Keratinocyte (primary cell): Measurements from ENCODE around the gene MFN2. TPM values are rescaled to one million over a fixed set of nuclear protein-coding genes. Genes with fewer than 3 reads are reported as not detected.

ENCODE experiments used
- DNase-seq: peaks from one replicate; pipeline ENCODE4 v3.0.0-alpha.2; 2011; ENCODE audit warnings: low read depth, missing footprints, low spot score
- FAIRE-seq: peaks from 2 replicates; lab custom pipeline; 2011; peaks lifted over from hg19 to GRCh38; lab: Jason Lieb, UNC
- H2AFZ ChIP-seq: 2 replicates; pipeline ENCODE4 v1.6.0; 2012; ENCODE audit warnings: low read length, control low read depth, inconsistent platforms; ENCODE audit not compliant: control insufficient read depth
- H3K27ac ChIP-seq: 2 replicates; pipeline ENCODE4 v1.5.1; 2011; ENCODE audit warnings: low read length; ENCODE audit not compliant: control insufficient read depth, insufficient read depth
- H3K27me3 ChIP-seq: 3 replicates; pipeline ENCODE4 v1.6.0; 2011; ENCODE audit warnings: low read length; ENCODE audit not compliant: control insufficient read depth, insufficient read depth; ENCODE audit errors: extremely low read depth
- H3K36me3 ChIP-seq, 2 experiments: 2 replicates in 1 of 2; 3 replicates in 1 of 2; pipeline ENCODE4 v1.5.1; 2011; ENCODE audit warnings: low read length in 2 of 2, mild to moderate bottlenecking in 1 of 2; ENCODE audit not compliant: control insufficient read depth in 2 of 2, insufficient read depth in 2 of 2; ENCODE audit errors: extremely low read depth in 1 of 2
- H3K4me1 ChIP-seq: 3 replicates; pipeline ENCODE4 v1.5.1; 2011; ENCODE audit warnings: low read length; ENCODE audit not compliant: control insufficient read depth, insufficient read depth; ENCODE audit errors: extremely low read depth
- H3K4me2 ChIP-seq: 3 replicates; pipeline ENCODE4 v1.6.0; 2011; ENCODE audit warnings: low read depth, low read length; ENCODE audit not compliant: control insufficient read depth, insufficient read depth; ENCODE audit errors: extremely low read depth
- H3K4me3 ChIP-seq, 3 experiments: fragments of 200-600 bp in 1 of 3; sonication (generic) in 1 of 3; 2 replicates in 2 of 3; 3 replicates in 1 of 3; pipeline ENCODE4 v1.5.1; 2011 to 2016; ENCODE audit warnings: low read length in 3 of 3, mild to moderate bottlenecking in 3 of 3, control low read depth in 2 of 3, inconsistent platforms in 1 of 3, low read depth in 1 of 3, mixed read lengths in 1 of 3, mixed run types in 1 of 3, moderate library complexity in 1 of 3; ENCODE audit not compliant: control insufficient read depth in 2 of 3, insufficient read depth in 2 of 3; ENCODE audit errors: extremely low read depth in 1 of 3
- H3K79me2 ChIP-seq: 2 replicates; pipeline ENCODE4 v1.6.0; 2012; ENCODE audit warnings: low read length; ENCODE audit not compliant: control insufficient read depth, insufficient read depth
- H3K9ac ChIP-seq: 3 replicates; pipeline ENCODE4 v1.6.0; 2011; ENCODE audit warnings: low read length; ENCODE audit not compliant: control insufficient read depth, insufficient read depth; ENCODE audit errors: extremely low read depth
- H3K9me1 ChIP-seq: 3 replicates; pipeline ENCODE4 v1.6.0; 2011; ENCODE audit warnings: low read length; ENCODE audit not compliant: control insufficient read depth, insufficient read depth; ENCODE audit errors: extremely low read depth
- H3K9me3 ChIP-seq: 2 replicates; pipeline ENCODE4 v1.5.1; 2012; ENCODE audit warnings: low read depth, low read length; ENCODE audit not compliant: control insufficient read depth
- H4K20me1 ChIP-seq: 3 replicates; pipeline ENCODE4 v1.6.0; 2011; ENCODE audit warnings: low read length; ENCODE audit not compliant: control insufficient read depth, insufficient read depth; ENCODE audit errors: extremely low read depth
- CTCF ChIP-seq, 3 experiments: IDR thresholded peaks in 1 of 3; conservative IDR thresholded peaks in 1 of 3; optimal IDR thresholded peaks in 1 of 3; 2 replicates in 2 of 3; 3 replicates in 1 of 3; pipeline versions ENCODE3 to v1.5.1; 2011; ENCODE audit warnings: low read length in 3 of 3, mild to moderate bottlenecking in 3 of 3, moderate library complexity in 2 of 3, control low read depth in 1 of 3, inconsistent platforms in 1 of 3; ENCODE audit not compliant: insufficient read depth in 2 of 3; ENCODE audit errors: extremely low read depth in 1 of 3
- EZH2 ChIP-seq: IDR thresholded peaks from one replicate; pipeline ENCODE4 v1.6.1; 2012; ENCODE audit warnings: inconsistent platforms, mild to moderate bottlenecking, low read length, moderate library complexity
- dilution Hi-C: fragments of 300-500 bp; cut with MboI; formaldehyde crosslinking; loops from one replicate; pipeline ENCODE4 v1.7.0; 2020; ENCODE audit warnings: low sequenced_read_pairs; ENCODE audit not compliant: extremely low pct_ligation_motif_present
- polyA plus RNA-seq, 5 experiments: library from polyadenylated mRNA; depleted of rRNA in 3 of 5; stranded (reverse) in 3 of 5; stranded (forward) in 1 of 5; unstranded in 1 of 5; fragments of >200 nt; gene quantifications; 1 replicate in 1 of 5; 2 replicates in 3 of 5; 3 replicates in 1 of 5; pipeline versions ENCODE4 v1.2.1 to v1.2.3, GENCODE V29; 2011 to 2012; ENCODE audit warnings: missing spikeins in 2 of 5, low read depth in 1 of 5, low replicate concordance in 1 of 5

Gene MFN2
- polyA plus RNA-seq, 1 donor (not counting 4 experiments of a cell fraction or from before 2014, with no cell fraction given), result 102 TPM

GRCh38 chr1:11997081-11997850 lies 17.0 kb downstream of the MFN2 start:
- H3K36me3 ChIP-seq, result peaks cover 39 to 55% of the 10 kb centered on the region in 2 experiments

GRCh38 chr1:11998636-11999035 lies 18.4 kb downstream of the MFN2 start:
- no peak for FAIRE-seq
- no peak overlapping the region for H3K9ac ChIP-seq
- no peak overlapping the region for H3K4me2 ChIP-seq
- no peaks in the 10 kb centered on the region for H3K9me3 ChIP-seq
- TF ChIP-seq EZH2 (no peak), CTCF (optimal IDR thresholded peaks at IDR 0.05 in 1 of 3, IDR thresholded peaks at IDR 0.05 in 1 of 3, conservative IDR thresholded peaks at IDR 0.05 in 1 of 3; ENCODE audit: extremely low read depth in 1 of 3, insufficient read depth in 2 of 3, low read length in 3 of 3) (no peak)
- H3K36me3 ChIP-seq, result peaks cover 42 to 63% of the 10 kb centered on the region in 2 experiments
- H3K4me3 ChIP-seq, result no peak overlapping the region
- H4K20me1 ChIP-seq, result peaks cover 7% of the 10 kb centered on the region
- dilution Hi-C loops, result no loop called here
- no peaks in the 10 kb centered on the region for H3K27me3 ChIP-seq
- no peaks in the 10 kb centered on the region for H3K9me1 ChIP-seq
- no peak overlapping the region for H2AFZ ChIP-seq
- peaks cover 10% of the 10 kb centered on the region for H3K4me1 ChIP-seq
- H3K27ac ChIP-seq, result no peak overlapping the region
- H3K79me2 ChIP-seq, result no peaks in the 10 kb centered on the region
- DNase-seq, result no peak

More at GRCh38 chr1:11997081-11997850, 17.0 kb downstream of the MFN2 start:
- Histone ChIP-seq H4K20me1 (peaks cover 7% of the 10 kb centered on the region), H3K27me3 (no peaks in the 10 kb centered on the region), H3K4me3 (no peak overlapping the region), H2AFZ (no peak overlapping the region), H3K4me1 (peaks cover 10% of the 10 kb centered on the region), H3K79me2 (peaks cover 3% of the 10 kb centered on the region), H3K27ac (no peak overlapping the region), H3K4me2 (no peak overlapping the region), H3K9me1 (no peaks in the 10 kb centered on the region), H3K9me3 (no peaks in the 10 kb centered on the region), H3K9ac (no peak overlapping the region)
- TF ChIP-seq EZH2 (no peak), CTCF (optimal IDR thresholded peaks at IDR 0.05 in 1 of 3, IDR thresholded peaks at IDR 0.05 in 1 of 3, conservative IDR thresholded peaks at IDR 0.05 in 1 of 3; ENCODE audit: extremely low read depth in 1 of 3, insufficient read depth in 2 of 3, low read length in 3 of 3) (no peak)
- FAIRE-seq (no peak), DNase-seq (no peak)
- dilution Hi-C loops, result no loop called here
